Measurements from ENCODE around the gene EPB41. TPM values are rescaled to one million over a fixed set of nuclear protein-coding genes. Genes with fewer than 3 reads are reported as not detected.
A peak's percentile ranks its signal among the peaks of the same experiment; 100 is the strongest.

The EPB41 gene
- total and polyA plus RNA-seq, 2 of the 8 experiments (the other 6 are each of a cell fraction or from before 2014, with no cell fraction given) = 36.7 to 109 TPM

DNA sequence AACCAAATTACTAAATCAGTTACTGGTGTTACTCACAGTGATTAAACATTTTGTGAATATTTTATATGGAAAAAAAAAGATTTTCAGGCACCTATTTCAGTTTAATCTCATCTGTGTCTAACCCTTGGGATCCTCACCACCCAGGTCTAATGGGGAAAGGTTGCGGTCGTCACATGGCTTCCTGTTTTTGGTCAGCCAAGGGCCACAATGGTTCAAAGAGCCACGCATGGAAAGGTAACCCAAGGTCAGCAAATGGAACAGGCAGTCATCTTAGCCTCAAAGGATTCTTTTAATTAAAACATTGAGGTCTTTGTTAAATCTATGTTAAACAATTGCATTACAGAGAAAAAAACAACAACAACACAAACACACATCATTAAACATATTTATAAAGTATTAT lies 245.4 kb downstream of the EPB41 start:
- Histone ChIP-seq H3K36me3 (ENCODE audit: control insufficient read depth in 2 of 4, insufficient read depth in 4 of 4, low read length in 3 of 4) (peaks cover 8 to 71% (median 31%) of the 10 kb centered on the region in 4 experiments), H4K91ac (replicated peaks; ENCODE audit: insufficient read length, low read length) (no peak overlapping the region), H2AFZ (ENCODE audit: low read length) (no peak overlapping the region), H3K9ac (replicated peaks in 1 of 4; ENCODE audit: extremely low read depth in 1 of 4, low read depth in 3 of 4, low read length in 3 of 4) (no peak overlapping the region), H3K14ac (ENCODE audit: insufficient read length) (no peak overlapping the region), H3K27ac (ENCODE audit: low read depth, low read length) (no peak overlapping the region), H2BK20ac (ENCODE audit: low read length) (no peak overlapping the region), H3K56ac (replicated peaks; ENCODE audit: insufficient read length, low read depth, low read length) (no peak overlapping the region), H3K18ac (ENCODE audit: extremely low read depth, low read length) (no peak overlapping the region), H4K5ac (ENCODE audit: insufficient read length, low read depth, low read length) (no peak overlapping the region), H4K8ac (ENCODE audit: extremely low read depth, insufficient read depth, low read length) (no peak overlapping the region), H3K4ac (replicated peaks; ENCODE audit: insufficient read length, low read depth, low read length) (no peak overlapping the region), H3K9me3 (ENCODE audit: insufficient read depth in 2 of 2, low read depth in 1 of 2, low read length in 1 of 2) (no peaks in the 10 kb centered on the region), H3K79me1 (ENCODE audit: low read depth, low read length) (peaks cover 4% of the 10 kb centered on the region), H3K79me2 (ENCODE audit: control insufficient read depth in 1 of 2, insufficient read depth in 2 of 2, low read length in 2 of 2) (peaks cover 5 to 59% of the 10 kb centered on the region in 2 experiments; a peak in 3 of 4 replicates), H3K27me3 (replicated peaks in 1 of 4; ENCODE audit: control insufficient read depth in 3 of 4, extremely low read depth in 1 of 4, insufficient read depth in 3 of 4, low read length in 3 of 4) (no peaks in the 10 kb centered on the region), H2AK5ac (ENCODE audit: low read depth, low read length) (no peak overlapping the region), H2BK15ac (ENCODE audit: low read length) (no peak overlapping the region), H3K4me2 (ENCODE audit: insufficient read depth in 1 of 2, low read depth in 2 of 2, low read length in 2 of 2) (no peak overlapping the region), H2BK5ac (ENCODE audit: low read depth, low read length) (no peak overlapping the region), H2BK120ac (replicated peaks; ENCODE audit: low read depth, low read length) (no peak overlapping the region), H3K4me1 (replicated peaks in 1 of 4; ENCODE audit: control insufficient read depth in 3 of 4, insufficient read depth in 4 of 4, low read length in 3 of 4) (peaks cover 4 to 18% (median 7%) of the 10 kb centered on the region in 4 experiments), H3K23ac (ENCODE audit: insufficient read length) (no peak overlapping the region), H2BK12ac (ENCODE audit: low read depth, low read length) (no peak overlapping the region), H3K4me3 (ENCODE audit: extremely low read depth in 1 of 4, insufficient read depth in 2 of 4, low read depth in 3 of 4, low read length in 4 of 4) (no peak overlapping the region), H3K23me2 (ENCODE audit: low read depth, low read length) (no peaks in the 10 kb centered on the region), H4K20me1 (replicated peaks in 1 of 2; ENCODE audit: control insufficient read depth in 1 of 2, insufficient read depth in 2 of 2, low read length in 2 of 2) (peaks cover 0 to 5% of the 10 kb centered on the region in 2 experiments)
- TF ChIP-seq TBP (IDR thresholded peaks at IDR 0.05; ENCODE audit: low read depth, low read length) = no peak
- WGBS, 2 experiments (ENCODE audit: extremely low coverage in 1 of 2, insufficient coverage in 1 of 2, insufficient read length in 1 of 2, insufficient replicate concordance in 2 of 2, low coverage in 1 of 2, low lambda C conversion rate in 2 of 2, missing lambda C conversion rate in 1 of 2) = 94% methylated on average over 3 of the region's 3 CpGs; no CpG with 5 or more reads in 1 of the 2 experiments
- no peak for FAIRE-seq
- peak in 1 of 2 experiments; percentile 28 for DNase-seq (ENCODE audit: low read depth in 1 of 2, low spot score in 2 of 2)
- ChIA-PET POLR2A (ENCODE audit: partially characterized antibody) (interaction anchor here (2.2 kb wide), 1 partner anchor 21 kb away, joined by 7 read pairs; no protein-coding TSS in a partner anchor), CTCF (ENCODE audit: partially characterized antibody) (interaction anchor here (0.9 to 1.3 kb wide), 2 partner anchors 22 to 43 kb away, joined by 3 to 4 read pairs; partner anchors contain the start of gene SRSF4)
